ENCODE data around the gene PRDM16.

DNA sequence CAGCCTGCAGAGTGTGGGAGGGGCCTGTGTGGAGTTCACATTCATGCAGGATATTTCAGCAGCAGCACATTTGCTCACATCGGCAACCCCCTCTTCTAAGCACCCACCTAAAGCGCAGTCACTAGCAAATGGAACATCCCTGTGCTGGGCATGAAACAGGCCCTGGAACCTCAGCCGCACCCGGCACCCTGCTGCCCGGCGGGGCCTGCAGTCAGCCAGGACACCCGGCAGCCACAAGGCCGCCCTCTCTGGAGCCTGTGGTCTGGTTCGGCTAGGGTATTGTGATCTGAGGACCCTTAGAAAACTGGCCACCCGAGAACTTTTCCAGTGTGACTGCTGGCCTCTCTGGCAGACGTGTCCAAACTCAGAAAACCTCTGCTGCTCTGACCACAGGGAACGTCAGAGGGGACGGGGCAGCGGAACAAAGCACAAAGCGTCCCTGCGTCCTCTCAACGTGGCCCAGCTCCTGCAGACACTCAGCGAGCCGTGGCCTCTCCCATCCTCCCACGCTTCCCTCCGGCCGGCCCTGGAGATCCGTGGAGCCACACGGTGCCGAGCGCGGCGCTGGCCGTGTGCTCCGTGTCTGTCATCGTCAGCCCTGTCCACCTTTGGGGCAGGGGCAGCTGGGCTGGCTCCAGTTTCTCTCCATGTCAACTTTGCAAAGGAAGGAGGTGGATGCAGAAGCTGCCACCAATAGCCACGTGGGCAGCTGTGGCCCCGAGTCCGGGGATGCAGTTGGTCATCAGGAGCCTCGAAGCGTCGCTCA is 209.6 kb downstream of the PRDM16 start:
- TF ChIP-seq, protein P1, sequence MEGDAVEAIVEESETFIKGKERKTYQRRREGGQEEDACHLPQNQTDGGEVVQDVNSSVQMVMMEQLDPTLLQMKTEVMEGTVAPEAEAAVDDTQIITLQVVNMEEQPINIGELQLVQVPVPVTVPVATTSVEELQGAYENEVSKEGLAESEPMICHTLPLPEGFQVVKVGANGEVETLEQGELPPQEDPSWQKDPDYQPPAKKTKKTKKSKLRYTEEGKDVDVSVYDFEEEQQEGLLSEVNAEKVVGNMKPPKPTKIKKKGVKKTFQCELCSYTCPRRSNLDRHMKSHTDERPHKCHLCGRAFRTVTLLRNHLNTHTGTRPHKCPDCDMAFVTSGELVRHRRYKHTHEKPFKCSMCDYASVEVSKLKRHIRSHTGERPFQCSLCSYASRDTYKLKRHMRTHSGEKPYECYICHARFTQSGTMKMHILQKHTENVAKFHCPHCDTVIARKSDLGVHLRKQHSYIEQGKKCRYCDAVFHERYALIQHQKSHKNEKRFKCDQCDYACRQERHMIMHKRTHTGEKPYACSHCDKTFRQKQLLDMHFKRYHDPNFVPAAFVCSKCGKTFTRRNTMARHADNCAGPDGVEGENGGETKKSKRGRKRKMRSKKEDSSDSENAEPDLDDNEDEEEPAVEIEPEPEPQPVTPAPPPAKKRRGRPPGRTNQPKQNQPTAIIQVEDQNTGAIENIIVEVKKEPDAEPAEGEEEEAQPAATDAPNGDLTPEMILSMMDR (IDR thresholded peaks at IDR 0.05; ENCODE audit: poor library complexity, severe bottlenecking) = no peak
- TF ChIP-seq MXI1 (conservative IDR thresholded peaks at IDR 0.05; ENCODE audit: poor library complexity, severe bottlenecking) = no peak
- TF ChIP-seq EZH2 (IDR thresholded peaks at IDR 0.05; ENCODE audit: borderline replicate concordance, insufficient read depth, low read length, poor library complexity, severe bottlenecking) = no peak

All from neural cell (in vitro differentiated cells).